HEK293 (cell line): ENCODE measurements around the gene NSMCE1.

ENCODE experiments used
- ZNF621 ChIP-seq: fragments of 450-650 bp; formaldehyde crosslinking; IDR thresholded peaks from 2 replicates; pipeline ENCODE4 v1.5.1; 2017; ENCODE audit warnings: missing biosample characterization, missing genetic modification characterization
- ZNF747 ChIP-seq: fragments of 450-650 bp; formaldehyde crosslinking; IDR thresholded peaks from 2 replicates; pipeline ENCODE4 v1.5.1; 2016; ENCODE audit warnings: missing biosample characterization, missing genetic modification characterization

GRCh38 chr16:27240948-27241531, 27.5 kb downstream of the NSMCE1 start:
- TF ChIP-seq ZNF747 = no peak
- no peak for TF ChIP-seq ZNF621 (tag by site-specific recombination)
